Measurements from ENCODE around the gene MAD1L1.

- no peak for TF ChIP-seq POLR2A (IDR thresholded peaks at IDR 0.05)
- TF ChIP-seq CTCF (IDR thresholded peaks at IDR 0.05), result no peak
Observed at GRCh38 chr7:1950066-1950451, 282.7 kb downstream of the MAD1L1 start.
